Lower leg skin (tissue), 3 donors: ENCODE measurements around the gene ASCC1.
"Not testable (repeated sequence)": the region's sequence is repeated elsewhere in the genome, so short reads cannot be mapped to it uniquely, and the experiment has no call there.

ENCODE experiments used
- CTCF ChIP-seq, 3 donors: fragments of 450-650 bp; IDR thresholded peaks; one replicate each; pipeline ENCODE4 v1.5.1; 2016; ENCODE audit warnings: antibody characterized with exemption in 3 of 3, mild to moderate bottlenecking in 3 of 3, moderate library complexity in 2 of 3
- POLR2A ChIP-seq, 2 donors: fragments of 450-650 bp; IDR thresholded peaks; one replicate each; pipeline ENCODE4 v1.6.1; 2016 to 2017; ENCODE audit warnings: antibody characterized with exemption in 2 of 2, mild to moderate bottlenecking in 1 of 2, moderate library complexity in 1 of 2

- TF ChIP-seq POLR2A, CTCF (IDR thresholded peaks at IDR 0.05): not testable (repeated sequence)
Measured at GRCh38 chr10:72224191-72224590, 8.1 kb upstream of the ASCC1 start.
